ENCODE data around the gene MDM2.

DNA sequence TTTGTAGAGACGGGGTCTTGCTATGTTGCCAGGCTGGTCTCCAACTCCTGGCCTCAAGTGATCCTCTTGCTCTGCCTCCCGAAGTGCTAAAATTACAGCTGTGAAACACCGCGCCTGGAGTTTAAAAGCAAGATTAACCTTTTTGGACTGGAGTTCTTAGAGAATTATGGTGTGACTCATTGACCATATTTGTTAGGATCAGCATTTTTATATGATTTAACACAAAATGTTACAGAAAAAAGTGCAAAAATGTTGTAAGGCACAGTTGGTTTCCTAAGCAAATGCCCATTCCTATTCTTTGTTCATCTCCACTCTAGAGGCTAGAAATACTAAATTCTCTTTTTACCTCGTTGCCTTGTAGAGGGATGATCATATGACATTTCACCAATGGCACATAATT, 34.4 kb upstream of the MDM2 start:
- TF ChIP-seq PHF8 (IDR thresholded peaks at IDR 0.05; ENCODE audit: borderline replicate concordance, low read depth) = no peak
- TF ChIP-seq, protein P1, sequence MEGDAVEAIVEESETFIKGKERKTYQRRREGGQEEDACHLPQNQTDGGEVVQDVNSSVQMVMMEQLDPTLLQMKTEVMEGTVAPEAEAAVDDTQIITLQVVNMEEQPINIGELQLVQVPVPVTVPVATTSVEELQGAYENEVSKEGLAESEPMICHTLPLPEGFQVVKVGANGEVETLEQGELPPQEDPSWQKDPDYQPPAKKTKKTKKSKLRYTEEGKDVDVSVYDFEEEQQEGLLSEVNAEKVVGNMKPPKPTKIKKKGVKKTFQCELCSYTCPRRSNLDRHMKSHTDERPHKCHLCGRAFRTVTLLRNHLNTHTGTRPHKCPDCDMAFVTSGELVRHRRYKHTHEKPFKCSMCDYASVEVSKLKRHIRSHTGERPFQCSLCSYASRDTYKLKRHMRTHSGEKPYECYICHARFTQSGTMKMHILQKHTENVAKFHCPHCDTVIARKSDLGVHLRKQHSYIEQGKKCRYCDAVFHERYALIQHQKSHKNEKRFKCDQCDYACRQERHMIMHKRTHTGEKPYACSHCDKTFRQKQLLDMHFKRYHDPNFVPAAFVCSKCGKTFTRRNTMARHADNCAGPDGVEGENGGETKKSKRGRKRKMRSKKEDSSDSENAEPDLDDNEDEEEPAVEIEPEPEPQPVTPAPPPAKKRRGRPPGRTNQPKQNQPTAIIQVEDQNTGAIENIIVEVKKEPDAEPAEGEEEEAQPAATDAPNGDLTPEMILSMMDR (IDR thresholded peaks at IDR 0.05) = no peak
- no peak for TF ChIP-seq POLR2A (IDR thresholded peaks at IDR 0.05; ENCODE audit: low read length)
- no peak for TF ChIP-seq JUN (IDR thresholded peaks at IDR 0.05)
- no peak for TF ChIP-seq REST (IDR thresholded peaks at IDR 0.05)
- TF ChIP-seq SMC3 (IDR thresholded peaks at IDR 0.05) = no peak
- TF ChIP-seq, protein P2, sequence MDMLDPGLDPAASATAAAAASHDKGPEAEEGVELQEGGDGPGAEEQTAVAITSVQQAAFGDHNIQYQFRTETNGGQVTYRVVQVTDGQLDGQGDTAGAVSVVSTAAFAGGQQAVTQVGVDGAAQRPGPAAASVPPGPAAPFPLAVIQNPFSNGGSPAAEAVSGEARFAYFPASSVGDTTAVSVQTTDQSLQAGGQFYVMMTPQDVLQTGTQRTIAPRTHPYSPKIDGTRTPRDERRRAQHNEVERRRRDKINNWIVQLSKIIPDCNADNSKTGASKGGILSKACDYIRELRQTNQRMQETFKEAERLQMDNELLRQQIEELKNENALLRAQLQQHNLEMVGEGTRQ (IDR thresholded peaks at IDR 0.05) = no peak
- no peak for TF ChIP-seq ZSCAN20 (CRISPR knock-in tag; IDR thresholded peaks at IDR 0.05)
- TF ChIP-seq JUNB (IDR thresholded peaks at IDR 0.05) = no peak
- no peak for TF ChIP-seq RAD21 (conservative IDR thresholded peaks at IDR 0.05 in 1 of 2, IDR thresholded peaks at IDR 0.05 in 1 of 2)
- TF ChIP-seq E2F6 (IDR thresholded peaks at IDR 0.05; ENCODE audit: borderline replicate concordance, low read depth) = no peak
- no peak for TF ChIP-seq FOSL2 (IDR thresholded peaks at IDR 0.05)
- TF ChIP-seq FOSL2 (CRISPR knock-in tag; IDR thresholded peaks at IDR 0.05) = no peak
